ENCODE measurements around the gene CA5A. TPM values are rescaled to one million over a fixed set of nuclear protein-coding genes. Genes with fewer than 3 reads are reported as not detected.

The CA5A gene
- total RNA-seq, 1 donor from 2014 or later: 0.06 TPM

- no peak overlapping the region for H3K4me3 ChIP-seq
- H3K36me3 ChIP-seq: peaks cover 13% of the 10 kb centered on the region
- intact Hi-C loops (cut with DNase I): no loop called here
- DNase-seq: no peak
- ATAC-seq: no peak
- no peak overlapping the region for H3K27ac ChIP-seq
- no peak for TF ChIP-seq CTCF (IDR thresholded peaks at IDR 0.05)
- H3K27me3 ChIP-seq (ENCODE audit: low read depth): no peaks in the 10 kb centered on the region
- H3K4me1 ChIP-seq: peaks cover 19% of the 10 kb centered on the region
- no peaks in the 10 kb centered on the region for H3K9me3 ChIP-seq
Measured at GRCh38 chr16:87961623-87962022, 25.3 kb upstream of the CA5A start.

- Histone ChIP-seq H3K27ac (no peak overlapping the region), H3K36me3 (peaks cover 13% of the 10 kb centered on the region), H3K27me3 (ENCODE audit: low read depth) (no peaks in the 10 kb centered on the region), H3K4me1 (peaks cover 19% of the 10 kb centered on the region), H3K9me3 (no peaks in the 10 kb centered on the region), H3K4me3 (no peak overlapping the region)
- ATAC-seq (no peak), DNase-seq (no peak)
- intact Hi-C loops (cut with DNase I): no loop called here
- TF ChIP-seq CTCF (IDR thresholded peaks at IDR 0.05): no peak
Measured at GRCh38 chr16:87960852-87961251, 24.5 kb upstream of the CA5A start.

GRCh38 chr16:87960296-87960695 lies 24.0 kb upstream of the CA5A start:
- Histone ChIP-seq H3K4me1 (peaks cover 21% of the 10 kb centered on the region), H3K27me3 (ENCODE audit: low read depth) (no peaks in the 10 kb centered on the region), H3K27ac (no peak overlapping the region), H3K9me3 (no peaks in the 10 kb centered on the region), H3K4me3 (no peak overlapping the region), H3K36me3 (peaks cover 13% of the 10 kb centered on the region)
- no peak for ATAC-seq
- DNase-seq: no peak
- intact Hi-C loops (cut with DNase I): no loop called here
- no peak for TF ChIP-seq CTCF (IDR thresholded peaks at IDR 0.05)

GRCh38 chr16:87959391-87959990 lies 23.2 kb upstream of the CA5A start:
- intact Hi-C loops (cut with DNase I): no loop called here
- H3K4me1 ChIP-seq: peaks cover 29% of the 10 kb centered on the region
- TF ChIP-seq CTCF (IDR thresholded peaks at IDR 0.05): no peak
- no peaks in the 10 kb centered on the region for H3K9me3 ChIP-seq
- DNase-seq (no peak), ATAC-seq (peak in 1 of 2 donors; percentile 23)
- H3K27ac ChIP-seq: no peak overlapping the region
- peaks cover 13% of the 10 kb centered on the region for H3K36me3 ChIP-seq
- H3K27me3 ChIP-seq (ENCODE audit: low read depth): no peaks in the 10 kb centered on the region
- peak overlapping the region; percentile 17 for H3K4me3 ChIP-seq

GRCh38 chr16:87958632-87959031 lies 22.3 kb upstream of the CA5A start:
- ATAC-seq (no peak), DNase-seq (no peak)
- H3K4me1 ChIP-seq: peaks cover 37% of the 10 kb centered on the region
- no peaks in the 10 kb centered on the region for H3K27me3 ChIP-seq (ENCODE audit: low read depth)
- no peak overlapping the region for H3K4me3 ChIP-seq
- peaks cover 13% of the 10 kb centered on the region for H3K36me3 ChIP-seq
- no peak for TF ChIP-seq CTCF (IDR thresholded peaks at IDR 0.05)
- intact Hi-C loops (cut with DNase I): no loop called here
- H3K9me3 ChIP-seq: no peaks in the 10 kb centered on the region
- H3K27ac ChIP-seq: no peak overlapping the region
